K562 (cell line): Measurements from ENCODE around the gene TACR1. TPM values are rescaled to one million over a fixed set of nuclear protein-coding genes. Genes with fewer than 3 reads are reported as not detected.

Experiments used
- ATAC-seq: fragments of 200-7000 bp; cut with Tn5 transposase; 3 replicates; pipeline ENCODE4 v1.9.1; 2020; ENCODE audit warnings: moderate library complexity
- BruUV-seq: library from RNA; stranded (reverse); fragments of 400-500 nt; replicated peaks from 2 replicates; lab custom pipeline; 2021; lab: Mats Ljungman, UMichigan
- CTCF ChIA-PET: fragments of 300-600 bp; formaldehyde crosslinking; extraction: SDS; loops from one replicate; lab custom pipeline; 2021; ENCODE audit warnings: low intra/inter-chr PET ratio; lab: Yijun Ruan, JAX
- POLR2A ChIA-PET: fragments of 300-600, 350-650 bp; sonication (Branson Sonifier 250); formaldehyde crosslinking; extraction: SDS; loops from one replicate; lab custom pipeline; 2021; ENCODE audit warnings: antibody characterized with exemption, inconsistent platforms; lab: Yijun Ruan, JAX
- DNase-seq, 4 experiments: peaks; one replicate each; pipeline versions ENCODE4 v3.0.0 to v3.0.0-alpha.2; 2011 to 2018; ENCODE audit warnings: low spot score in 3 of 4, mixed read lengths in 3 of 4; ENCODE audit errors: extremely low read depth in 1 of 4
- FAIRE-seq: peaks from 2 replicates; lab custom pipeline; 2011; peaks lifted over from hg19 to GRCh38; lab: Jason Lieb, UNC
- H2AFZ ChIP-seq: 2 replicates; pipeline ENCODE4 v1.6.0; 2011; ENCODE audit warnings: low read depth, low read length, control low read depth, inconsistent platforms
- H3K27ac ChIP-seq: fragments of 200-600 bp; 3 replicates; pipeline ENCODE4 v1.8.0; 2011; ENCODE audit warnings: low read depth, mild to moderate bottlenecking, control low read depth, inconsistent platforms, low read length, moderate library complexity, mixed read lengths; ENCODE audit errors: extremely low read depth
- H3K27me3 ChIP-seq, 2 experiments: fragments of 300-600 bp in 1 of 2; 2 replicates in 1 of 2; 3 replicates in 1 of 2; pipeline versions ENCODE4 v1.6.0 to v1.8.0; 2011; ENCODE audit warnings: inconsistent platforms in 2 of 2, low read length in 2 of 2, mild to moderate bottlenecking in 1 of 2, mixed read lengths in 1 of 2, moderate library complexity in 1 of 2; ENCODE audit not compliant: control insufficient read depth in 2 of 2, insufficient read depth in 2 of 2
- H3K36me3 ChIP-seq: fragments of 300-600 bp; 3 replicates; pipeline ENCODE4 v1.8.0; 2011; ENCODE audit warnings: mild to moderate bottlenecking, low read length, inconsistent platforms; ENCODE audit not compliant: control insufficient read depth, insufficient read depth
- H3K4me1 ChIP-seq, 2 experiments: fragments of 200-600 bp in 1 of 2; replicated peaks in 1 of 2; 2 replicates in 1 of 2; 3 replicates in 1 of 2; pipeline versions ENCODE4 v1.5.1 to v1.8.0; 2011; ENCODE audit warnings: inconsistent platforms in 2 of 2, low read length in 2 of 2, mild to moderate bottlenecking in 1 of 2, mixed read lengths in 1 of 2, moderate library complexity in 1 of 2; ENCODE audit not compliant: control insufficient read depth in 2 of 2, insufficient read depth in 2 of 2
- H3K4me2 ChIP-seq: 2 replicates; pipeline ENCODE4 v1.6.1; 2011; ENCODE audit warnings: low read length, control low read depth, inconsistent platforms, mixed read lengths; ENCODE audit not compliant: insufficient read depth
- H3K4me3 ChIP-seq: fragments of 200-600 bp; sonication (generic), shearing (Covaris generic); 2 replicates; pipeline ENCODE4 v1.5.1; 2016; ENCODE audit warnings: control low read depth, inconsistent platforms
- H3K79me2 ChIP-seq: fragments of 200-600 bp; 3 replicates; pipeline ENCODE4 v1.8.0; 2011; ENCODE audit warnings: low read length, inconsistent platforms; ENCODE audit not compliant: control insufficient read depth, insufficient read depth
- H3K9ac ChIP-seq, 2 experiments: 2 replicates each; pipeline versions ENCODE4 v1.6.0 to v1.6.1; 2011; ENCODE audit warnings: low read depth in 2 of 2, low read length in 2 of 2, control low read depth in 1 of 2, inconsistent platforms in 1 of 2, mild to moderate bottlenecking in 1 of 2, mixed read lengths in 1 of 2; ENCODE audit not compliant: insufficient read depth in 1 of 2
- H3K9me1 ChIP-seq: one replicate; pipeline ENCODE4 v1.6.0; 2011; ENCODE audit warnings: inconsistent platforms, mild to moderate bottlenecking, low read length, moderate library complexity; ENCODE audit not compliant: control insufficient read depth, insufficient read depth
- H3K9me3 ChIP-seq: replicated peaks from 2 replicates; pipeline ENCODE4 v1.5.1; 2011; ENCODE audit warnings: low read depth, low read length, inconsistent platforms; ENCODE audit not compliant: control insufficient read depth, insufficient read depth
- H4K20me1 ChIP-seq: replicated peaks from 2 replicates; pipeline ENCODE4 v1.6.1; 2011; ENCODE audit warnings: low read length, inconsistent platforms, mixed read lengths; ENCODE audit not compliant: control insufficient read depth, insufficient read depth
- BRF2 ChIP-seq: IDR thresholded peaks from 3 replicates; pipeline ENCODE4 v1.6.1; 2011; ENCODE audit warnings: borderline replicate concordance, mild to moderate bottlenecking; ENCODE audit not compliant: insufficient read length, insufficient read depth
- MXI1 ChIP-seq: IDR thresholded peaks from 2 replicates; pipeline ENCODE4 v1.6.1; 2011; ENCODE audit warnings: low read depth, mild to moderate bottlenecking, improper control_type of control experiment, low read length
- WGBS: fragments of 100-300 bp; shearing (Covaris generic); methylation state at CpG from one replicate; pipeline ENCODE4 v1.1.6; 2016; ENCODE audit warnings: low coverage, mixed read lengths; ENCODE audit not compliant: insufficient coverage; ENCODE audit errors: missing lambda C conversion rate; 5-methylcytosine and 5-hydroxymethylcytosine counted together
- in situ Hi-C: fragments of 300-500 bp; cut with MboI; formaldehyde crosslinking; loops from 4 replicates; pipeline ENCODE4 v1.15.0; 2018; ENCODE audit warnings: inconsistent platforms, mixed read lengths
- intact Hi-C: fragments of 100-400 bp; cut with micrococcal nuclease; formaldehyde crosslinking; loops from 2 replicates; pipeline ENCODE4 v1.14.2; 2022
- polyA plus RNA-seq, 8 experiments: library from polyadenylated mRNA; depleted of rRNA in 4 of 8; stranded (reverse) in 5 of 8; unstranded in 3 of 8; fragments of >200 nt; fragmentation: Nextera tagmentation in 2 of 8; fragmentation: Illumina TruSeq in 1 of 8; extraction: Ambion mirVana in 2 of 8; extraction: Trizol in 1 of 8; gene quantifications; 2 replicates each; pipeline versions ENCODE4 v1.2.1 to v1.2.3, GENCODE V29; 2011 to 2014; ENCODE audit warnings: inconsistent platforms in 1 of 8, missing spikeins in 1 of 8
- total RNA-seq, 7 experiments: library from RNA; depleted of rRNA in 6 of 7; stranded (reverse); fragments of >200 nt in 6 of 7; fragmentation: Illumina TruSeq in 2 of 7; extraction: Trizol in 2 of 7; gene quantifications; 2 replicates each; pipeline versions ENCODE4 v1.2.1 to v1.2.3, GENCODE V29; 2011 to 2021; ENCODE audit warnings: low replicate concordance in 1 of 7

TACR1 gene
- total and polyA plus RNA-seq, 9 of the 15 experiments (the other 6 are each of a cell fraction or from before 2014, with no cell fraction given): not detected

- 3% methylated on average over 2 of the region's 2 CpGs for WGBS
- no TSS peak for BruUV-seq
- H3K4me1 ChIP-seq: no peaks in the 10 kb centered on the region
- intact Hi-C loops: no loop called here
- in situ Hi-C loops: loop anchor here (10.0 kb wide), 1 partner anchor 339 kb away; no protein-coding TSS in a partner anchor
- H3K36me3 ChIP-seq: no peaks in the 10 kb centered on the region
- POLR2A ChIA-PET: no interaction called here
- no peaks in the 10 kb centered on the region for H4K20me1 ChIP-seq
- no peaks in the 10 kb centered on the region for H3K79me2 ChIP-seq
- TF ChIP-seq MXI1: no peak
- TF ChIP-seq BRF2: no peak
- H3K4me2 ChIP-seq: no peak overlapping the region
- H3K9ac ChIP-seq: no peak overlapping the region
- CTCF ChIA-PET: no interaction called here
- FAIRE-seq (peak; percentile 26), DNase-seq (no peak), ATAC-seq (no peak)
- no peaks in the 10 kb centered on the region for H3K27me3 ChIP-seq
- H3K27ac ChIP-seq: no peak overlapping the region
- H2AFZ ChIP-seq: no peak overlapping the region
- no peaks in the 10 kb centered on the region for H3K9me3 ChIP-seq
- H3K9me1 ChIP-seq: no peaks in the 10 kb centered on the region
- no peak overlapping the region for H3K4me3 ChIP-seq
Observed at GRCh38 chr2:75033516-75033915, 165.8 kb downstream of the TACR1 start.
